Skeletal muscle cell (primary cell): ENCODE results near the gene IGLL1.
"Not testable (repeated sequence)": the region's sequence is repeated elsewhere in the genome, so short reads cannot be mapped to it uniquely, and the experiment has no call there.

Experiments
- DNase-seq: peaks from one replicate; pipeline ENCODE4 v3.0.0-alpha.2; 2010; ENCODE audit warnings: low read depth
- H3K4me3 ChIP-seq: 2 replicates; pipeline ENCODE4 v1.5.1; 2011; ENCODE audit warnings: low read depth, mild to moderate bottlenecking, control low read depth, low read length, moderate library complexity

Gene IGLL1

DNA sequence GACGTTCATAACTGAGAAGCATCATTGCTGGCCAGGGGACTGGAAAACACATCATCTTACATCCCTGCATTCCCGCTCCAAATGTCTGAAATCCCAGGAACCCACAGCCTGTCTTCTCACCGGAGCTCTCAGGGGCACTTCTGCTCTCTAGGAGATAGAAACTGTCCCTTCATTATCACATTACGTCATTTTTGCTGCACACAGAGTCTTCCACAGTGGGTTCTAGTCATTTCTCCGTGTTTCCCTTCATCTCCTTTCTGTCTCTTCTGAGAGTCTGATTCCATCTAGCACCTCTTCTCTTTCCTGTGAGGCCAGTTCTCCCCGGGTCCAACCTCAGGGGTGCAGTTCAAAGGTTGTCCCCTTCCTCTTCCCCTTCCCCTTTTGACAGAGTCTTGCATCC lies 15.8 kb upstream of the IGLL1 start:
- not testable (repeated sequence) for H3K4me3 ChIP-seq, DNase-seq

- no peak for DNase-seq
- no peak overlapping the region for H3K4me3 ChIP-seq
Observed at GRCh38 chr22:23591846-23592245, 11.8 kb upstream of the IGLL1 start.

DNA sequence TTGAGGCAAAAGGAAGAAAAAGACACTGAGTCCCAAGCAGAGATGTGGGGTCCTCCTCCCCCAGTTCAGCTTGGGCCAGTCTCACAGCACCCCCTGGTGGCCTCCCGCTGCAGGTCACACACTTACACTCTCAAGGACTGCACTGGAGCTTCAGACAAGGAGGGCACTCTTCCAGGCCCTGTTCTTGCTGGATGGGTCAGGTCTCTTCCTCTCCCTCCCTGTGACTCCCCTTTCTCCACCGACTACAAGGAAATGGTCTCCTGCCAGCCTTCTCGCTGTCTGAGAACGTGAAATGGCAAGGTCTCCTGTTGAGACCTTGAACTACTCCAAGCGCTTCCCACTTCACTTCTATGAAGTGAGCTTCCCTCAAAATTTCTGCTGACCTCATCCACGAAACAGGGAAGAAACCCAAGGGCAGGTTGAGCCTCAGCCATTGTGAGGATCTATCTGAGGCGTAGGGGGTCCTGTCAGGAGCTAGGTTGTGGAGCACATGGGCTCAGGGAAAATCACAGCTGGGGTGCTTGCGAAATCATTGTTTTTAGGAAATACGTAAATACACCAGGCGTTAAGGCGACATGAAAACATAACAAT lies 11.2 kb upstream of the IGLL1 start:
- H3K4me3 ChIP-seq, result no peak overlapping the region
- peak; percentile 4 for DNase-seq

GRCh38 chr22:23583836-23584235 lies 3.7 kb upstream of the IGLL1 start:
- DNase-seq, result no peak
- no peak overlapping the region for H3K4me3 ChIP-seq

DNA sequence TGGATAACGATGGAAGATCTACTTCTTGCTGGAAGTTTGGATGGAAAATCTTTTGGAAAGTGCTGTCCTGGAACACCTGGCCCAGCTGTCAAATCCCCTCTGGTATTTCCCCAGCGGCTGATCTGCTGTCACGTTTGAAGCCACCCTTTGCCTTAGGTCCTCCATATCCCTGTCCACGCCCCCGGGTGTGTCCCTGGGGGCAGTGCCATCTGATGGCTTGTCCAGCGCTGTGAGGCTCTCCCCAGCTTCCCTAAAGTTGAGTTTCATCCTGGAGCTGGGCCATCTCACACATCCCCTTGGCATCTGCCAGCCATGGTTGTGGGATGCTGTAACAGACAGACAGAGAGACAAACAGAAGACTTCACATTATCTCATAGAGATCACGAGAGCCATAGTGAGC lies 3.1 kb upstream of the IGLL1 start:
- H3K4me3 ChIP-seq, result no peak overlapping the region
- no peak for DNase-seq

DNA sequence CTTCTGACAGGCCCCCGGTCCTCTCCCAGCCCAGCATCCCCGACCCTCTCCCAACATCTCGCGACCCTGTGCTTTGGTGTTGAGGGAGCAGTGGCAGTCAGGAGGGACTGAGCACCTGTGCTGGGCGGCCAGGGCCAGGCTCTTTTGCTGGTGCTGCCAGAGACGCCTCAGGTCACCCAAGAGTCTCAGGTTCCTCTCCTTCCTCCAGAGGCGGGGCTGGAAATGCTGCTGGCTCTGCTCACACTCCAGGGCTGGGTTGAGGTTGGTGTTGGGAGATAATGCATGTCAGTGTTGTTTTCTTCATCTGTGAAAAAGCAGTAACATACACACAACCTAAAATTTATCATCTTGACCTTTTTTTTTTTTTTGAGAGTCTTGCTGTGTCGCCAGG lies 1.2 kb upstream of the IGLL1 start:
- DNase-seq, result no peak
- H3K4me3 ChIP-seq, result no peak overlapping the region

DNA sequence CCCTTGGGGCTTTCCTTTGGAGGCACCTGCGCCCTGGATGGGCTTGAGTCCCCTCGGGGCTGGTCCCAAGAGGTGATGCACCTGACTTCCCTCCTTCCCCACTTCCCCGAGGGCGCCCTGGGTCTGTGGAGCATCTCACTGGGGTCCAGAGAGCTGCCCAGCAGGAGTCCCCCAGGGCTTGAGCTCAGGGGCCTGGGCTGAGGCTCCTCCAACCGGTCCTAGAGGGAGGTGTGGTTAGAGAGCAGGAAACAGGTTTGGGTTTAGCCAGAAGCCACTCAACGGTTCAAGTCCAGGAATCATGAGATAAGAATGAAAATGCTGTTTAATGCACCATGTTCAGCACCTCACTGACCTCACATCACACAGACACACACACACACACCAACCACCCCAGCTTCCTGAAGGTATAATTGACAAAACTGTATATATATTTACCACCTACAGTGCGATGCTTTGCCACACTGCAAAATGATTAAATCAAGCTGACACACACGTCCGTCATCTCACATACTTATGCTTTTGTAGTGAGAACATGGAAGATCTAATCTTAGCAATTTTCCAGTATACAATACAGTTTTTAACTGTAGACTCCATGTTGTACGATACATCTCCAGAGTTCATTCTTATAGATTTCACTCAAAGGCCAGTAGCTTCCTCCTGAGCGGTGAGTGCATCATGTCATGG lies 628 bp upstream of the IGLL1 start:
- no peak overlapping the region for H3K4me3 ChIP-seq
- DNase-seq, result no peak

- no peak overlapping the region for H3K4me3 ChIP-seq
- no peak for DNase-seq
Observed at GRCh38 chr22:23579280-23579679, 810 bp downstream of the IGLL1 start.

DNA sequence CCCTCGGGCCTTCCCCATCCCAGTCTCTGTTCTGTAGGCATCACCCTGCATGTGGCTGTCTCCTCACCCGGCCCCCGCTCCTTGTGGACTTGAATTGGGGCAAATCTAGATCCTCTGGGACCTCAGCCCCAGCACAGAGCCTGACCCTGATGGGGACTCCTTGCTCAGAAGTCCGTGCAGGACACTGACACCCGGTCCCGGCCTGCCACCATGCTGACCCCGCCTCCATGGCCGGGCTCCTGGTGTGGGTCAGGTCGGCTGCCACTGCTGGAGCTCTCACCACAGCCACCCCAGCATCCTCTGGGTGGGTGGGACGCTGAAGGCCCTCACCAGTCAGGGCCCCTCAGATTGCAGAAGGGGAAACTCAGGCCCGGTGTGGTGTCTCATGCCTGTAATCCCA lies 1.8 kb downstream of the IGLL1 start:
- H3K4me3 ChIP-seq, result no peak overlapping the region
- no peak for DNase-seq

- no peak overlapping the region for H3K4me3 ChIP-seq
- DNase-seq, result no peak
Observed at GRCh38 chr22:23576681-23577080, 3.4 kb downstream of the IGLL1 start.

DNA sequence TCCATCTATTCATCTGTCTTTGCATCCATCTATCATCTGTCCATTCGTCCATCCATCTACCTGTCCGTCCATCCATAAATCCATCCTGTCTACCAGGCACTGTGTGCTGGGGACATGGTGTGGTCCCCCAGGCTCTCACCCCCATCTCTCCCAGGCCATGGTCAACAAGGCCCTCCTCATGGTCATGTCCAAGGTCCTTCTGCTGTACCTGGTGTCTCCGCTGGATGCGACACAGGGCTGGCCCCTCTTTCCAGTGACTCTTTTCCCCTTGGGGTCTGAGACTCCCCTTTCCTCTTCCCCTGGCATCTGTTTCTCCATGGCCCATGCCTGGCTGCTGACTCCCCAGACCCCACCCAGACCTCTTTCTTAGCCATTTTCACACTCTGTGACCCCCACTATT lies 4.5 kb downstream of the IGLL1 start:
- no peak overlapping the region for H3K4me3 ChIP-seq
- DNase-seq, result no peak

DNA sequence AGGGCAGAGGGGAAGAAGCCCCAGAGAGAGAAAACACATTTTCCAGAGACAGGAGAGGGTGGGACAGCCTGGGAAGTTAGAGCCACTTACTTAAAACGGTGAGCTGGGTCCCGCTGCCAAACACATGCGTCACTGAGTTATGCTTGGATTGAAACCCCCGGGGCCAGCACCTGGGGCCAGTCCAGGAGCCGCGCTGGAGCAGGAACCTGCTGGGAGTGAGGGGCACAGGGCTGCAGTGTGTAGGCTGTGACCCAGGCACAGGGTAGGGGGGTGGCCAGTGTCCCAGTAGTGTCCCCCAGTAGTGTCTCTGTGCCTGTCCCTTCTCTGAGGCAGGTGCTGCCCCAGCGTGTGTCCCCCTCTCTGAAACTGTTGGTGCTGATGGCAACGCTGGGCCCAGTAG lies 5.2 kb downstream of the IGLL1 start:
- H3K4me3 ChIP-seq, result no peak overlapping the region
- no peak for DNase-seq

DNA sequence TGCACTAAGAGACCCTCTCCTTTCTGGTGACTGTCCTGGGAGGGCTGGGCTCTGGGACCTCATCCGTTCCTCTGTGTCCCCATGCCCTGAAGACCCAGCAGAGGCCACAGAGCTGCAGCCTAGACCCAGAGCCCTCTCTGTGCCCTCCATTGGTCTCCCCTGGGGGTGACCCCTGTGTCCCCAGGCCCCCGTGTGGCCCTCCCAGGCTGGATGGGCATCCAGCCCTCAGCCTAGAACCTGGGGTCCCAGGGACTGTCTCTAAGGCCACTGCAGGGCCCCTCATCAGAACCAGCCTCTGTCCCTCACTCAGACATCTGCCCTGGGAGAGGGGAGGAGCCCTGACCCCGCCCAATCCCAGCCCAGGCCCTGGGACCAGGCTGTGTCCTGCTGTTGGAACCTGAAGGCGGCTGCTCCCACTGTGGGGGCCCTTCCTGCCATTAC lies 5.7 kb downstream of the IGLL1 start:
- no peak for DNase-seq

DNA sequence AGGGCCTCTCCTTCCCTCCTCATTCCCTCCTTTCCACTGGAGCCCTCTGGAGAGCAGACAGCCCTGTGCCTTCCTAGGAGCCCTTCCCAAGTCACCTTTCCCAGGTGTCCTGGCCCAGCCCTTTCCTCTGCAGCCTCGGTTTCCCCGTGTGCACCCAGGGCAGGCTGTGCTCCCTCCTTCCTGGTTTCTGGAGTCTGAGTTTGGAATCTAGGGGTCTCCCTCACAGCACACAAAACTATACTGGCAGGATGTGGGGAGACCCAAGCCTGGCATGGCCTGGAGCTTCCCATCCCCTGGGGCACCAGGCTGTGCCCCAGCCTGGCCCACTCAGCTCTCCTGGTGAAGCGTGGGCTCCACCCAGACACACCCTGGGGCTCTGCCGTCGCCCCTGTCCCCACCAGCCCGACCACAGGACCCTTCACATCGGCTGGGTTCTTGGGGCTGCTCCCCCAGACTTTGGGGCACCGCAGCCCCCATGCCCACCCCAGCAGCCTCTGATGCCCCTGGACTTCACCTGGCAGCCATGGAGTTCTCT lies 6.3 kb downstream of the IGLL1 start:
- not testable (repeated sequence) for DNase-seq, H3K4me3 ChIP-seq

More for the DNA sequence above, 5.7 kb downstream of the IGLL1 start:
- no peak overlapping the region for H3K4me3 ChIP-seq

DNA sequence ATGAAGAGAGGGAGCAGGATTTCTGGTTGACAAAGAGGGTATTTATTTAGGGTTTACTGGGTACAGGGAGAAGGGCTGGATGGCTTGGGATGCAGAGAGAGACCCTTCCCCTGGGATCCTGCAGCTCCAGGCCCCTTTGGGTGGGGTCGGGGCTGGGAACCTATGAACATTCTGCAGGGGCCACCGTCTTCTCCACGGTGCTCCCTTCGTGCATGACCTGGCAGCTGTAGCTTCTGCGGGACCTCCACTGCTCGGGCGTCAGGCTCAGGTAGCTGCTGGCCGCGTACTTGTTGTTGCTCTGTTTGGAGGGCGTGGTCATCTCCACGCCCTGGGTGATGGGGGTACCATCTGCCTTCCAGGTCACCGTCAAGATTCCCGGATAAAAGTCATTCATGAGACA lies 7.0 kb downstream of the IGLL1 start:
- DNase-seq, H3K4me3 ChIP-seq: not testable (repeated sequence)

DNA sequence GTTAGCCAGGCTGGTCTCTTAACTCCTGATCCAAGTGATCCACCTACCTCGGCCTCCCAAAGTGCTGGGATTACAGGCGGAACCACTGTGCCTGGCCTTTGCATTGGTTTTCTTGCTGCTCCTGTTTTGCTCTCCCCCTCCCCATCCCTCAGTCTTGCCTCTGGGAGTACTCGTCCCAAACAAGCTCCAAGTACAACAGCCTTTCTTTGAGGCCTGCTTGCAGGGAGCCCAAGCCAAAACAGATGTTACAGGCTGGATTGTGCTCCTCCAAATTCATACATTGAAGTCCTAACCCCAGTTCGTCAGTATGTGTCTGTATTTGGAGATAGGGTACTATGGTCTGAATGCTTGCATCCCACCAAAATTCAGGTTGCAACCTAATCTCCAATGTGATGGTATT lies 8.6 kb downstream of the IGLL1 start:
- no peak overlapping the region for H3K4me3 ChIP-seq
- DNase-seq, result no peak

GRCh38 chr22:23570681-23571080 lies 9.4 kb downstream of the IGLL1 start:
- no peak overlapping the region for H3K4me3 ChIP-seq
- DNase-seq, result no peak

DNA sequence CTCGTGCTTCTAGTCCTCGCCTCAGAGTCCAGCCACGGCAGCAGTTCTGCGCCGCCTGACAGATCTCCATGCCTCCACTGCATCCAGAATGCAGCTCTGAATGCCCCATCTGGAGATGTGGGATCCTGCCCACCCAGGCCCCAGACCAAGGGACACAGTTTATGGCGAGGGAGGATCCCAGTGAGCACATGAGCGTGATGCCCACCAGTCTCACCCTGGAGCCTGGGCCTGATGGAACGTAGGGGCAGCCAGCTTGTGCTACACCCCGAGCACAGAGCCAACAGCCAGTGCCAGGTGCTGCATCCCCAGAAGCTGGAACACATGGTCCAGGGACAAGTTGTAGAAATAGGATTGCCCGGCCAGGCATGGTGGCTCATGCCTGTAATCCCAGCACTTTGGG lies 10.4 kb downstream of the IGLL1 start:
- H3K4me3 ChIP-seq, result no peak overlapping the region
- DNase-seq, result no peak

- H3K4me3 ChIP-seq, result no peak overlapping the region
- DNase-seq, result no peak
Observed at GRCh38 chr22:23569291-23569690, 10.8 kb downstream of the IGLL1 start.

DNA sequence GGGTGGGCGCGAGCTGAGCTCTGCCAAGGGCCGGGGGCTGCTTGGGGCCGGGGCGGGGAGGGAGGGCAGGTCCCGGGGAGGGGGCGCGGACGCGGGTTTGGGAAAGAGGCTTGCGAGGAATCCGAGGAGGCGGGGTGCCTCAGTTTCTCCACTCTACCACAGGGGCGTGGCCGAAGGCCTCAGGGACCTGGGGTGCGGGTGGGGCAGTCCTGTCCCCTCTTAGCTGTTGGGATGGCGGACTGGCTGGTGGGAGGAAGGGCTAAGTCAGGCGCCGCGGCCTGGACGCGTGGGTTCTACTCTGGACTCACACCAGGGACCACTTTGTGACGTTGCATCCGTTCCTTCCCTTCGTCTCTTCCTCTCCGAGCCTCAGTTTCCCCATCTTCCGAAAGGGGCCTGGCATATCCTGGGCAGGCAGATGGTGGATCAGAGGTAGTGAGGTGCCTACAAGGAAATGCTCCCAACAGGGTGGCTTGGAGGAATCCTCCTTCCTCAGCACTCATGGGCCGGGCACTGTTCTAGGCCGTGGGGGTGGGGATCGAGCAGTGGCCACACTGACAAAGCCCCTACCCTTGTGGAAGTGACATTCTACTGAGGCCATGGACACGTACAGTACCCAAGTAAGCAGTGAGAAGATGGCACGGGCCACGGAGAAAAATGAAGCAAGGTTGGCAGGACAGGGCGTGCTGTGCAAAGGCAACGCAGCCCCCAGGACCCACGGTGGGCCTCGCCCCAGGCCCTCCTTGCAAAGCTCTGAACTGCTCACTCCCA lies 13.2 kb downstream of the IGLL1 start:
- DNase-seq, result no peak
- peak overlapping the region; percentile 39 for H3K4me3 ChIP-seq
